Uterus (tissue), 4 donors: Measurements from ENCODE around the gene MAPK8IP3. TPM values are rescaled to one million over a fixed set of nuclear protein-coding genes. Genes with fewer than 3 reads are reported as not detected.
A peak's percentile ranks its signal among the peaks of the same experiment; 100 is the strongest.

Source experiments
- DNase-seq, 2 donors: peaks; one replicate each; pipeline ENCODE4 v3.0.0-alpha.2; 2019 to 2020
- H3K27ac ChIP-seq, 2 donors: fragments of 200-600 bp; sonication (generic); 1 replicate in 1 of 2; 2 replicates in 1 of 2; pipeline ENCODE4 v1.5.1; 2016 to 2018
- H3K27me3 ChIP-seq, 2 donors: fragments of 200-600 bp; sonication (generic); one replicate each; pipeline ENCODE4 v1.5.1; 2018 to 2019; ENCODE audit warnings: control low read depth in 1 of 2
- H3K36me3 ChIP-seq, 2 donors: fragments of 200-600 bp; sonication (generic); one replicate each; pipeline ENCODE4 v1.5.1; 2019; ENCODE audit warnings: control low read depth in 1 of 2
- H3K4me1 ChIP-seq, 2 donors: fragments of 200-600 bp; sonication (generic); one replicate each; pipeline ENCODE4 v1.5.1; 2018 to 2019; ENCODE audit warnings: control low read depth in 1 of 2
- H3K4me3 ChIP-seq, 2 donors: fragments of 200-600 bp; sonication (generic); 1 replicate in 1 of 2; 2 replicates in 1 of 2; pipeline ENCODE4 v1.5.1; 2018 to 2019; ENCODE audit warnings: mild to moderate bottlenecking in 1 of 2
- H3K9me3 ChIP-seq, 2 donors: fragments of 200-600 bp; sonication (generic); one replicate each; pipeline ENCODE4 v1.5.1; 2019; ENCODE audit warnings: control low read depth in 1 of 2
- POLR2A ChIP-seq, 2 donors: fragments of 450-650 bp; IDR thresholded peaks; one replicate each; pipeline ENCODE4 v1.6.1; 2016; ENCODE audit warnings: antibody characterized with exemption in 2 of 2, mild to moderate bottlenecking in 1 of 2, moderate library complexity in 1 of 2
- intact Hi-C: fragments of 100-400 bp; cut with DNase I; formaldehyde crosslinking; loops from one replicate; pipeline ENCODE4 v1.15.1; 2023; ENCODE audit warnings: low total_unique reads
- total RNA-seq, 4 donors: library from RNA; depleted of rRNA in 3 of 4; stranded (reverse); fragments of >200 nt in 3 of 4; gene quantifications; one replicate each; pipeline versions ENCODE4 v1.1.0 to v1.2.4, GENCODE V29; 2014 to 2023
- TF ChIP-seq, protein P1 (sequence below), 4 experiments: fragments of 200-600 bp in 2 of 4; fragments of 450-650 bp in 2 of 4; sonication (generic) in 2 of 4; IDR thresholded peaks; one replicate each; pipeline ENCODE4 v1.5.1; 2016 to 2019; ENCODE audit warnings: antibody characterized with exemption in 4 of 4, mild to moderate bottlenecking in 2 of 4, moderate library complexity in 1 of 4
- donor health status: DM: yes; HTN: yes; CAD: no.

MAPK8IP3 gene
- total RNA-seq, 4 donors from 2014 or later, result 17.4 to 113 (median 77.8) TPM

DNA sequence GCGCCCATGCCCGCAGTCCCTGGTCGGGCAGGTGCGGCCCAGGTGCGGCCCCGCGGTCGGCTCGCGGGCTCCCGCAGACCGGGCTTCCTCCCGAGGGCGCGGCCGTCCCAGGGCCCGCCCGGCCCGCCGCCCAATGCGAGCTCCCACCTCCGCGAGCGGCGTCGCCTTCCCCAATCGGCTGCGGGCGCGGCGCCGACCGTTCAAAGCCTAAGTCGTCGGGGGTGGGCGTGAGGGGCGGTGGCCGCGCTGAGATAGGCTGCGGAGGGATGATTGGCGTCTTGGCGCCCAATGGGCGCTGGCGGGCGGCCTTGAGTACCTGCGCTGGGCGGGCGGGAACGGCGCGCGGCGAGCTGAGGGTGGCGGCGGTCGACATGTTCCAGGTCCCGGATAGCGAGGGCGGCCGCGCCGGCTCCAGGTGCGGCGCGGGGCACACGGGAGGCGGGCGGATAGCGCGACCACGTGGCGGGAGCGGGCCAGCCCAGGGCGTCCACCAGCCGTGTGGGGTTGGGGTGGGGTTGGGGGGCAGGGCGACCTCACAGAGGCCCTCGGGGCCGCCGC lies 28.0 kb upstream of the MAPK8IP3 start, which contains the start of gene JPT2:
Gene JPT2 (plus strand): TSS at position 338 of the 558 bp plus-strand sequence. CDS start 34 bp downstream, at position 372.
- TF ChIP-seq, protein P1, sequence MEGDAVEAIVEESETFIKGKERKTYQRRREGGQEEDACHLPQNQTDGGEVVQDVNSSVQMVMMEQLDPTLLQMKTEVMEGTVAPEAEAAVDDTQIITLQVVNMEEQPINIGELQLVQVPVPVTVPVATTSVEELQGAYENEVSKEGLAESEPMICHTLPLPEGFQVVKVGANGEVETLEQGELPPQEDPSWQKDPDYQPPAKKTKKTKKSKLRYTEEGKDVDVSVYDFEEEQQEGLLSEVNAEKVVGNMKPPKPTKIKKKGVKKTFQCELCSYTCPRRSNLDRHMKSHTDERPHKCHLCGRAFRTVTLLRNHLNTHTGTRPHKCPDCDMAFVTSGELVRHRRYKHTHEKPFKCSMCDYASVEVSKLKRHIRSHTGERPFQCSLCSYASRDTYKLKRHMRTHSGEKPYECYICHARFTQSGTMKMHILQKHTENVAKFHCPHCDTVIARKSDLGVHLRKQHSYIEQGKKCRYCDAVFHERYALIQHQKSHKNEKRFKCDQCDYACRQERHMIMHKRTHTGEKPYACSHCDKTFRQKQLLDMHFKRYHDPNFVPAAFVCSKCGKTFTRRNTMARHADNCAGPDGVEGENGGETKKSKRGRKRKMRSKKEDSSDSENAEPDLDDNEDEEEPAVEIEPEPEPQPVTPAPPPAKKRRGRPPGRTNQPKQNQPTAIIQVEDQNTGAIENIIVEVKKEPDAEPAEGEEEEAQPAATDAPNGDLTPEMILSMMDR (IDR thresholded peaks at IDR 0.05), result peak in 3 of 4 experiments; percentile 2 to 28 (median 14)
- TF ChIP-seq POLR2A (IDR thresholded peaks at IDR 0.05), result peak; percentile 44 to 70
- peak; percentile 96 for DNase-seq
- Histone ChIP-seq H3K27ac (peak within 1 kb of the TSS in 1 of 2 donors; percentile 76), H3K4me1 (peaks cover 0 to 6% of the 10 kb centered on the region in 2 donors), H3K9me3 (no peaks in the 10 kb centered on the region), H3K27me3 (no peaks in the 10 kb centered on the region), H3K36me3 (no peaks in the 10 kb centered on the region), H3K4me3 (peak within 1 kb of the TSS; percentile 18 to 95)
- intact Hi-C loops, result no loop called here

DNA sequence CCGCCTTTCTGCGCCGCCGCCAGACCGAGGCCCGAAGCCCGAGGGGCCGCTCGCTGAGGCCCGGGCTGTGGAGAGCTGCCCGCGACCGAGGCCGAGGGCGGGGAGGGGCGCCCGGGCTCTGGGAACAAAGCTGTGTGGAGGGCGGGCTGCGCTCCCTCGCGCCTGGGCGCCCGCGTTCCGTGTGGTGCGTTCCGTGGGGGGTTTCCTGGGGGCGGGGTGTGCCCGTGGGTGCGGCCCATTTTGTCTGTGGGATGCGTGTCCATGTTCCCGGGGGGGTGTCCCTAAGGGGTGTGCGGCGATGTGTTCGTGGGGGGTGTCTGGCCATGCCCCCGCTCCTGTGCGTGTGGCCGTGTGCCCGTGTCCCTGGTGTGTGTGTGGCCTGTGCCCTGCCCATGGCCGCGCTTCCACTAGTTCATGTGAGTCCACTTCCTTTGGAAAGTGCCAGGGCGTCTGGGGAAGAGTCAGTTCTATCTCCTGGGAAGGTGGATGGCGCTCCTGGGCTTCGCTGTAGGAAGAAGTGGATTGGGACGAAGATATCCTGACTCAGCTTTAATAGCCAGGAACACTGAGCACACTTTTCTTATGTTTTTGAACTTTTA lies 27.4 kb upstream of the MAPK8IP3 start:
- H3K36me3 ChIP-seq, result no peaks in the 10 kb centered on the region
- intact Hi-C loops, result no loop called here

DNA sequence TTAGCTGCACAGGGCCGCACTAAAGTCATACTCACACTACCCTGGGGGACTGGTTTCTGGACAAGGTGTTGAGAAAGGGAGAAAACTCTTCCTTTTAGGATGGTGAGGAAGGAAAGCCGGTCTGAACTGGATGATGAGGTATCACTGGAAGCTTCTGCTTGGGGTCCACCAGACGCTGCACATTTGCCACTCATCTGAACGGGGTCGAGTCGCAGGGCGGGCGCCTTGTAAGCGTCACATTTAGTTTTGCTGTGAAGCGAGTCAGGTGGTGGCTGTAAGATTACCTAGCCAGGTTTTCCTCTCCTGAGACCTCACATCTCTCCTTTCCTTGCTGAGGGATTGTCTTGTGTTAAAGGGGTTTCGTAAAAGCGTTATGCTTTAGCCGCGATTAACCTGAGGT lies 25.6 kb upstream of the MAPK8IP3 start:
- Histone ChIP-seq H3K4me1 (peaks cover 0 to 6% of the 10 kb centered on the region in 2 donors), H3K27ac (no peak overlapping the region), H3K27me3 (no peaks in the 10 kb centered on the region), H3K9me3 (no peaks in the 10 kb centered on the region), H3K4me3 (no peak overlapping the region), H3K36me3 (no peaks in the 10 kb centered on the region)
- intact Hi-C loops, result no loop called here
- no peak for DNase-seq
- TF ChIP-seq POLR2A (IDR thresholded peaks at IDR 0.05), result no peak

More for the DNA sequence above, 27.4 kb upstream of the MAPK8IP3 start:
- peaks cover 0 to 6% of the 10 kb centered on the region in 2 donors for H3K4me1 ChIP-seq
- no peaks in the 10 kb centered on the region for H3K9me3 ChIP-seq
- H3K27ac ChIP-seq, result peak overlapping the region in 1 of 2 donors; percentile 76
- peak overlapping the region; percentile 18 to 95 for H3K4me3 ChIP-seq
- DNase-seq, result peak; percentile 31 to 32
- no peak for TF ChIP-seq POLR2A (IDR thresholded peaks at IDR 0.05)
- TF ChIP-seq, protein P1 (IDR thresholded peaks at IDR 0.05), result no peak
- H3K27me3 ChIP-seq, result no peaks in the 10 kb centered on the region

DNA sequence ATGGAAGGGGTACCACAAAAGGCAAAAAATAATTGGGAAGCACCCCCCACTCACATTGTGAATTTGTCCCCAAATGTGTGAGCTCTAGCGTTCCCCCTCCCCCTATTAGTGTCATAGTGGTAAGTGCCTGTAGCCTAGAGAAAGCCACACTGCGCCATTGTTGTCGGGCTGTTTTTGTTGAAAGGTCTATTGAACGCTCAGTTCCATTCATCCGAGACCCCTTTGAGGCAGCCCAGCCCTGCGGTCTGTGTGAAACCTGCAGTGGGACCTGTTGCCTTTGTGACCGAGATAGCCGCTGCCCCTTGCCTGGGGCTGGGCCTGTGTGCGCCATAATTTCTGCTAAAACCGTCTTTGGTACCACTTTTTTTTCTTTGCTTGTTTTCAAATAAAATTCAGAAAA lies 25.0 kb upstream of the MAPK8IP3 start:
- DNase-seq, result no peak
- no peak overlapping the region for H3K27ac ChIP-seq
- no peak overlapping the region for H3K4me3 ChIP-seq
- intact Hi-C loops, result no loop called here
- H3K27me3 ChIP-seq, result no peaks in the 10 kb centered on the region
- H3K9me3 ChIP-seq, result no peaks in the 10 kb centered on the region
- peaks cover 0 to 6% of the 10 kb centered on the region in 2 donors for H3K4me1 ChIP-seq
- H3K36me3 ChIP-seq, result no peaks in the 10 kb centered on the region
- TF ChIP-seq POLR2A (IDR thresholded peaks at IDR 0.05), result no peak
- TF ChIP-seq, protein P1 (IDR thresholded peaks at IDR 0.05), result no peak

DNA sequence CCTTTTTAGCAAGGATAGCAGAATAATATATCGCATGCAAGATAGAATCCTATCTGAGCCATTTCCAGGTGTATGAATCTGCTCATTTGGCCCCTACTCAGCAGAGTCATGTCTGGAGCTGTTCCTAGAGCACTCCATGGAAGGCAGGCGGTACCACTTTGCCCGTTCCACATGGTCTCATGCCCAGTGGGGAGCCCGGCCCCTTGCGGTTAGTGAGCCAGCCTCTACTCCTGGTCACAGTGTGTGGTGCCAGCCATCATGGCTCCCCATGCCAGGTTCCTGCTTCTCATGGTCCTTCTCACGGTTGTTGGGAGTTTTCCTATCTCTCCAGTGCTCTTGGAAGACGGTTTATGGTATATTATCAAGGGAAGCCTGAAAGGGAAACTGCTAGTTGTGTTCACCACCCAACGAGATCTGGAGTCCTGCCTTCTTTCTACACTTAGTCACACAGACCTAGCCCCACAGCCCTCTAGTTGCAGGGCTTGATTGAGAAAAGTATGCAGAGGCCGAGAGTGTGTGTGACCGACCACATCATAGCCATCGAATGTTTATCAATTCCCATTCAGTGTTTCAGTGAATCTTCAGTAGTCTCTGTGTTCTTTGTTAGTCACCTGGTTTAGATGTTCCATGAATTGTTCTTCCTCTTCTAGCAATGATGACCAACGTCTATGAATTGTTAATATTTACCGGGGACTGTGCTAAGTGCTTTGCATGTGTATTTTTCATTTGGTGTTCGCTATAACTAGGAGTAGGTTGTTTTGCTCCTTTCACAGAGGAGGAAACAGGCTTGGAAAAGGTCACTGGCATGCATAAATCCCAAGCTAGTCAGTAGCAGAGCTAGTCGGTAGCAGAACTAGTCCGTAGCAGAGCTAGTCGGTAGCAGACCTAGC lies 18.3 kb upstream of the MAPK8IP3 start:
- H3K27me3 ChIP-seq, result no peaks in the 10 kb centered on the region
- H3K4me3 ChIP-seq, result no peak overlapping the region
- no peak overlapping the region for H3K27ac ChIP-seq
- TF ChIP-seq POLR2A (IDR thresholded peaks at IDR 0.05), result no peak
- TF ChIP-seq, protein P1 (IDR thresholded peaks at IDR 0.05), result no peak
- DNase-seq, result no peak
- no peaks in the 10 kb centered on the region for H3K36me3 ChIP-seq
- no peaks in the 10 kb centered on the region for H3K9me3 ChIP-seq
- no peaks in the 10 kb centered on the region for H3K4me1 ChIP-seq
- intact Hi-C loops, result no loop called here
